Keratinocyte (primary cell): ENCODE measurements around the gene TIAM1. TPM values are rescaled to one million over a fixed set of nuclear protein-coding genes. Genes with fewer than 3 reads are reported as not detected.
A peak's percentile ranks its signal among the peaks of the same experiment; 100 is the strongest.

Experiments
- DNase-seq: peaks from one replicate; pipeline ENCODE4 v3.0.0-alpha.2; 2011; ENCODE audit warnings: low read depth, missing footprints, low spot score
- FAIRE-seq: peaks from 2 replicates; lab custom pipeline; 2011; peaks lifted over from hg19 to GRCh38; lab: Jason Lieb, UNC
- H2AFZ ChIP-seq: 2 replicates; pipeline ENCODE4 v1.6.0; 2012; ENCODE audit warnings: low read length, control low read depth, inconsistent platforms; ENCODE audit not compliant: control insufficient read depth
- H3K27ac ChIP-seq: 2 replicates; pipeline ENCODE4 v1.5.1; 2011; ENCODE audit warnings: low read length; ENCODE audit not compliant: control insufficient read depth, insufficient read depth
- H3K27me3 ChIP-seq: 3 replicates; pipeline ENCODE4 v1.6.0; 2011; ENCODE audit warnings: low read length; ENCODE audit not compliant: control insufficient read depth, insufficient read depth; ENCODE audit errors: extremely low read depth
- H3K36me3 ChIP-seq, 2 experiments: 2 replicates in 1 of 2; 3 replicates in 1 of 2; pipeline ENCODE4 v1.5.1; 2011; ENCODE audit warnings: low read length in 2 of 2, mild to moderate bottlenecking in 1 of 2; ENCODE audit not compliant: control insufficient read depth in 2 of 2, insufficient read depth in 2 of 2; ENCODE audit errors: extremely low read depth in 1 of 2
- H3K4me1 ChIP-seq: 3 replicates; pipeline ENCODE4 v1.5.1; 2011; ENCODE audit warnings: low read length; ENCODE audit not compliant: control insufficient read depth, insufficient read depth; ENCODE audit errors: extremely low read depth
- H3K4me2 ChIP-seq: 3 replicates; pipeline ENCODE4 v1.6.0; 2011; ENCODE audit warnings: low read depth, low read length; ENCODE audit not compliant: control insufficient read depth, insufficient read depth; ENCODE audit errors: extremely low read depth
- H3K4me3 ChIP-seq, 3 experiments: fragments of 200-600 bp in 1 of 3; sonication (generic) in 1 of 3; 2 replicates in 2 of 3; 3 replicates in 1 of 3; pipeline ENCODE4 v1.5.1; 2011 to 2016; ENCODE audit warnings: low read length in 3 of 3, mild to moderate bottlenecking in 3 of 3, control low read depth in 2 of 3, inconsistent platforms in 1 of 3, low read depth in 1 of 3, mixed read lengths in 1 of 3, mixed run types in 1 of 3, moderate library complexity in 1 of 3; ENCODE audit not compliant: control insufficient read depth in 2 of 3, insufficient read depth in 2 of 3; ENCODE audit errors: extremely low read depth in 1 of 3
- H3K79me2 ChIP-seq: 2 replicates; pipeline ENCODE4 v1.6.0; 2012; ENCODE audit warnings: low read length; ENCODE audit not compliant: control insufficient read depth, insufficient read depth
- H3K9ac ChIP-seq: 3 replicates; pipeline ENCODE4 v1.6.0; 2011; ENCODE audit warnings: low read length; ENCODE audit not compliant: control insufficient read depth, insufficient read depth; ENCODE audit errors: extremely low read depth
- H3K9me1 ChIP-seq: 3 replicates; pipeline ENCODE4 v1.6.0; 2011; ENCODE audit warnings: low read length; ENCODE audit not compliant: control insufficient read depth, insufficient read depth; ENCODE audit errors: extremely low read depth
- H3K9me3 ChIP-seq: 2 replicates; pipeline ENCODE4 v1.5.1; 2012; ENCODE audit warnings: low read depth, low read length; ENCODE audit not compliant: control insufficient read depth
- H4K20me1 ChIP-seq: 3 replicates; pipeline ENCODE4 v1.6.0; 2011; ENCODE audit warnings: low read length; ENCODE audit not compliant: control insufficient read depth, insufficient read depth; ENCODE audit errors: extremely low read depth
- CTCF ChIP-seq, 3 experiments: IDR thresholded peaks in 1 of 3; conservative IDR thresholded peaks in 1 of 3; optimal IDR thresholded peaks in 1 of 3; 2 replicates in 2 of 3; 3 replicates in 1 of 3; pipeline versions ENCODE3 to v1.5.1; 2011; ENCODE audit warnings: low read length in 3 of 3, mild to moderate bottlenecking in 3 of 3, moderate library complexity in 2 of 3, control low read depth in 1 of 3, inconsistent platforms in 1 of 3; ENCODE audit not compliant: insufficient read depth in 2 of 3; ENCODE audit errors: extremely low read depth in 1 of 3
- EZH2 ChIP-seq: IDR thresholded peaks from one replicate; pipeline ENCODE4 v1.6.1; 2012; ENCODE audit warnings: inconsistent platforms, mild to moderate bottlenecking, low read length, moderate library complexity
- dilution Hi-C: fragments of 300-500 bp; cut with MboI; formaldehyde crosslinking; loops from one replicate; pipeline ENCODE4 v1.7.0; 2020; ENCODE audit warnings: low sequenced_read_pairs; ENCODE audit not compliant: extremely low pct_ligation_motif_present
- polyA plus RNA-seq, 5 experiments: library from polyadenylated mRNA; depleted of rRNA in 3 of 5; stranded (reverse) in 3 of 5; stranded (forward) in 1 of 5; unstranded in 1 of 5; fragments of >200 nt; gene quantifications; 1 replicate in 1 of 5; 2 replicates in 3 of 5; 3 replicates in 1 of 5; pipeline versions ENCODE4 v1.2.1 to v1.2.3, GENCODE V29; 2011 to 2012; ENCODE audit warnings: missing spikeins in 2 of 5, low read depth in 1 of 5, low replicate concordance in 1 of 5

TIAM1 gene
- polyA plus RNA-seq, 1 donor (not counting 4 experiments of a cell fraction or from before 2014, with no cell fraction given) = 8.3 TPM

GRCh38 chr21:31161157-31161556 is 182.9 kb downstream of the TIAM1 start:
- Histone ChIP-seq H3K4me3 (no peak overlapping the region), H3K27ac (peak overlapping the region; percentile 3), H2AFZ (no peak overlapping the region), H3K4me2 (peak overlapping the region; percentile 31), H3K9me1 (no peaks in the 10 kb centered on the region), H4K20me1 (no peaks in the 10 kb centered on the region), H3K36me3 (no peaks in the 10 kb centered on the region), H3K27me3 (no peaks in the 10 kb centered on the region), H3K9me3 (no peaks in the 10 kb centered on the region), H3K4me1 (peaks cover 15% of the 10 kb centered on the region), H3K79me2 (no peaks in the 10 kb centered on the region), H3K9ac (no peak overlapping the region)
- TF ChIP-seq EZH2 (no peak), CTCF (optimal IDR thresholded peaks at IDR 0.05 in 1 of 3, IDR thresholded peaks at IDR 0.05 in 1 of 3, conservative IDR thresholded peaks at IDR 0.05 in 1 of 3; ENCODE audit: extremely low read depth in 1 of 3, insufficient read depth in 2 of 3, low read length in 3 of 3) (no peak)
- FAIRE-seq (no peak), DNase-seq (peak; percentile 9)
- dilution Hi-C loops = no loop called here

GRCh38 chr21:31159808-31160207 is 184.3 kb downstream of the TIAM1 start:
- Histone ChIP-seq H3K4me2 (no peak overlapping the region), H3K9me1 (no peaks in the 10 kb centered on the region), H3K9ac (no peak overlapping the region), H3K36me3 (no peaks in the 10 kb centered on the region), H3K4me3 (no peak overlapping the region), H3K4me1 (peaks cover 15% of the 10 kb centered on the region), H4K20me1 (no peaks in the 10 kb centered on the region), H3K79me2 (no peaks in the 10 kb centered on the region), H3K27ac (no peak overlapping the region), H3K9me3 (no peaks in the 10 kb centered on the region), H3K27me3 (no peaks in the 10 kb centered on the region), H2AFZ (no peak overlapping the region)
- no peak for TF ChIP-seq EZH2
- TF ChIP-seq CTCF (optimal IDR thresholded peaks at IDR 0.05 in 1 of 3, IDR thresholded peaks at IDR 0.05 in 1 of 3, conservative IDR thresholded peaks at IDR 0.05 in 1 of 3; ENCODE audit: extremely low read depth in 1 of 3, insufficient read depth in 2 of 3, low read length in 3 of 3) = no peak
- no peak for FAIRE-seq
- DNase-seq = no peak
- dilution Hi-C loops = no loop called here
